Measurements from ENCODE around the gene KLHL26. TPM values are rescaled to one million over a fixed set of nuclear protein-coding genes. Genes with fewer than 3 reads are reported as not detected.

Gene KLHL26
- total and polyA plus RNA-seq, 2 donors from 2014 or later, result 5.6 to 16.1 TPM

DNA sequence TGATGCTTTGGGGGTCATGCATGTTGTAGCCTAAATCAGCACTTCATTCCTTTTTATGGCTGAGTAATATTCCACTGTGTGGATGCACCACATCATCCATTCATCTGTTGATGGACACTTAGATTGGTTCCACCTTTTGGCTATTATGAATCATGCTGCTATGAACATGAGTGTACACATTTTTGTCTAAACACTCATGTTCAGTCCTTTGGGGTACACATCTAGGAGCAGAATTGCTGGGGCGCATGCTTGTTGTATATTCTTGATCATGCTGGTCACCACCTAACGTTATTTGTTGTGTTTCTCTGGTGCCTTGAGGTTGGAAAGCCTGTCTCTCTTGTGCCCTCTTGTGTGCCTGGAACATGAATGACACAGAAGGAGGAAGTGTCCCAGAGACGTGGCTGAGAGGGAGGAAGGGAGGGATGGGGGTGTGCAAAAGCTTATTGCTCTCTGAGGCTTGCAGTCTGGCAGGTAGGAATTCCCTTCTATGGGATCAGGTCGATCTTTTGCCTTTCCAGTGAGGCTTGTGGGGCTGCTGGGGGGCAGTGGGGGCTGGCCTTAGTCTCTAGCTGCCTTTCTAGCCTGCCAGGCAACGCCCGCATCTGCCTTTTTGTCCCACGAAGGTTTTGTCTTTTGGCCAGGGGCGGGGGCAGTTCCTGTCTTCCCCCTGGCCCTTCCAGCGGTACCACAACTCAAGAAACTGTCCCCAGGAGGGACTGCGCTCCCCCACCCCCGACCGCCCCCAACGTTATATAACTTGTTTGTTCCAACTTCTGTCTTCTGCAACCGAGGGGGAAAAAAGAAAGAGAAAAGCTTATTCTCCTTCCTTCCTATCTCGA is 7.6 kb downstream of the KLHL26 start:
- DNase-seq (peak in 1 of 5 donors; percentile 46), FAIRE-seq (no peak)
- H3K36me3 ChIP-seq (ENCODE audit: control insufficient read depth in 2 of 3, insufficient read depth in 3 of 3, low read length in 3 of 3), result no peaks in the 10 kb centered on the region
- H3K9me3 ChIP-seq (ENCODE audit: control insufficient read depth in 2 of 3, insufficient read depth in 1 of 3, low read length in 3 of 3), result no peaks in the 10 kb centered on the region
- no peak overlapping the region for H3K4me3 ChIP-seq (ENCODE audit: low read length in 3 of 3)
- intact Hi-C loops (cut with DNase I), result no loop called here
- H3K27ac ChIP-seq (ENCODE audit: low read depth in 2 of 2, low read length in 2 of 2), result peak overlapping the region; percentile 27 to 45
- no peaks in the 10 kb centered on the region for H3K27me3 ChIP-seq (ENCODE audit: control insufficient read depth, insufficient read depth, low read length)
- no peak overlapping the region for H3K9ac ChIP-seq (ENCODE audit: low read length in 3 of 3)
- peaks cover 2 to 26% (median 25%) of the 10 kb centered on the region in 3 donors for H3K4me1 ChIP-seq (ENCODE audit: control insufficient read depth in 2 of 3, insufficient read depth in 2 of 3, low read depth in 1 of 3, low read length in 3 of 3)
- TF ChIP-seq, protein P1, sequence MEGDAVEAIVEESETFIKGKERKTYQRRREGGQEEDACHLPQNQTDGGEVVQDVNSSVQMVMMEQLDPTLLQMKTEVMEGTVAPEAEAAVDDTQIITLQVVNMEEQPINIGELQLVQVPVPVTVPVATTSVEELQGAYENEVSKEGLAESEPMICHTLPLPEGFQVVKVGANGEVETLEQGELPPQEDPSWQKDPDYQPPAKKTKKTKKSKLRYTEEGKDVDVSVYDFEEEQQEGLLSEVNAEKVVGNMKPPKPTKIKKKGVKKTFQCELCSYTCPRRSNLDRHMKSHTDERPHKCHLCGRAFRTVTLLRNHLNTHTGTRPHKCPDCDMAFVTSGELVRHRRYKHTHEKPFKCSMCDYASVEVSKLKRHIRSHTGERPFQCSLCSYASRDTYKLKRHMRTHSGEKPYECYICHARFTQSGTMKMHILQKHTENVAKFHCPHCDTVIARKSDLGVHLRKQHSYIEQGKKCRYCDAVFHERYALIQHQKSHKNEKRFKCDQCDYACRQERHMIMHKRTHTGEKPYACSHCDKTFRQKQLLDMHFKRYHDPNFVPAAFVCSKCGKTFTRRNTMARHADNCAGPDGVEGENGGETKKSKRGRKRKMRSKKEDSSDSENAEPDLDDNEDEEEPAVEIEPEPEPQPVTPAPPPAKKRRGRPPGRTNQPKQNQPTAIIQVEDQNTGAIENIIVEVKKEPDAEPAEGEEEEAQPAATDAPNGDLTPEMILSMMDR (IDR thresholded peaks at IDR 0.05; ENCODE audit: borderline replicate concordance, extremely low read depth, insufficient read depth), result no peak

DNA sequence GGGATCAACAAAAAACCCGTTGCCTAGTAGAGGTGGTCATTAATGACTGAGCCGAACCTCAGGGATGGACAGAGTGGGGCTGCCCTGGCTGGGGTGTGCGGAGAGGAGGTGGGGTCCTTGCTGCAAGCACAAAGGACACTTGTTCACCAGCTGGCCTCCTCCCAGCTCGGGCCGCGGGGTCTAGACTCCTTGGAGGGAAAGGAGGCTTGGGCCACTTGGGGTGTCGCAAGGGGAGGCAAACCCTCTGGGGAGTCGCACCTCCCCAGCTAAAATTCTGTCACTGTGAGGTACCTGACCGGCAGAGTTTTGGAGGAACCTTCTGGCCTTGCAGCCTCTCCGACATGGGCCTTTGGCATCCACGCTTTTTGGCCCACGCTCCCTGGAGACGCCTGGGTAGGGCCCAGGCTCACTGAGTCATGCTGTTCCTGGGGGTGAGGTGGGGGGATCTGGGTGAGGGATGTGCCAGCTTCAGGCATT is 8.2 kb downstream of the KLHL26 start:
- Histone ChIP-seq H3K36me3 (ENCODE audit: control insufficient read depth in 2 of 3, insufficient read depth in 3 of 3, low read length in 3 of 3) (no peaks in the 10 kb centered on the region), H3K4me3 (ENCODE audit: low read length in 3 of 3) (no peak overlapping the region), H3K27ac (ENCODE audit: low read depth in 2 of 2, low read length in 2 of 2) (no peak overlapping the region), H3K4me1 (ENCODE audit: control insufficient read depth in 2 of 3, insufficient read depth in 2 of 3, low read depth in 1 of 3, low read length in 3 of 3) (peaks cover 2 to 30% (median 29%) of the 10 kb centered on the region in 3 donors), H3K27me3 (ENCODE audit: control insufficient read depth, insufficient read depth, low read length) (no peaks in the 10 kb centered on the region), H3K9me3 (ENCODE audit: control insufficient read depth in 2 of 3, insufficient read depth in 1 of 3, low read length in 3 of 3) (no peaks in the 10 kb centered on the region), H3K9ac (ENCODE audit: low read length in 3 of 3) (no peak overlapping the region)
- intact Hi-C loops (cut with DNase I), result no loop called here
- TF ChIP-seq, protein P1 (IDR thresholded peaks at IDR 0.05; ENCODE audit: borderline replicate concordance, extremely low read depth, insufficient read depth), result no peak
- FAIRE-seq (no peak), DNase-seq (peak in 2 of 5 donors; percentile 38 to 69)

DNA sequence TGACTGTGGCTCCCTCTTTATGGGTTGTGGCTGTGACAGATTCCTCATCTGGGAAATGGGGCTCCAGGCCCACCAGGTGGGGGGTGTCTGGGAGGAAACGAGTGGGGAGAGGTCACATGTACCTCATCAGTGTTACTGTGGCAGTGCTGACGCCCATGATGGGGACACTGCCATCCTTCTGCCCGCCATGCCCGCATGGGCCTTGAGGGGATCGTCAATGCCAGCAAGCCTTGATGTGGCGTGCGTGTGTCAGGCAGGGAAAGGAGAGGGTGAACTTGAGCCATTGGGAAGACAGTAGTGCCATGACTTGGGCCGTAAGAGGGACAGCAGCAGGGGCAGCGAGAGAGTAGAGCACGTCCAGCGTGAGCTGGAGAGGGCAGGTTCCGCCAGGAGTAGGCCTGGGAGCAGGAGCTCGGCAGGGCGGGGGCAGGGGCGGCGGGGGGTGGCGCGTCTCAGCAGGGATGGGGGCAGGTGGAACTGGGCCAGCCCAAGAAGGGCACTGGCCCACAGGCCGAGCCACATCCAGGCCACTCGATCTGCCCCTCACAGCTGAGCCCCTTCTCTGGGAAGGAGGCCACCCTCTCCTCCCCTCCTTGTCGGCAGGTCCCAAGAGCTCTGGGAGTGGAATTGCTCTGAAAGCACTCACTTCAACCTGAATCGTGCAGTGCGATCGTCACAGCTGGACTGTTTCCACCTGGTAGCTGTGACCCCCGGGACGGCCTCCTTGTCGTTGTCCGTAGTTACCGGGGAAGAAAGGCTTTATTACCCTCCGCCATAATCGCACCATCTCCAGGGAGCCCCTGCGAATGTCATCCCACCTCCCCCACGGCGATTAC is 9.9 kb downstream of the KLHL26 start:
- intact Hi-C loops (cut with DNase I), result no loop called here
- Histone ChIP-seq H3K27me3 (ENCODE audit: control insufficient read depth, insufficient read depth, low read length) (no peaks in the 10 kb centered on the region), H3K27ac (ENCODE audit: low read depth in 2 of 2, low read length in 2 of 2) (peak overlapping the region; percentile 57 to 61), H3K36me3 (ENCODE audit: control insufficient read depth in 2 of 3, insufficient read depth in 3 of 3, low read length in 3 of 3) (no peaks in the 10 kb centered on the region), H3K9ac (ENCODE audit: low read length in 3 of 3) (peak overlapping the region in 1 of 3 donors; percentile 46), H3K9me3 (ENCODE audit: control insufficient read depth in 2 of 3, insufficient read depth in 1 of 3, low read length in 3 of 3) (no peaks in the 10 kb centered on the region), H3K4me1 (ENCODE audit: control insufficient read depth in 2 of 3, insufficient read depth in 2 of 3, low read depth in 1 of 3, low read length in 3 of 3) (peaks cover 2 to 43% (median 40%) of the 10 kb centered on the region in 3 donors), H3K4me3 (ENCODE audit: low read length in 3 of 3) (no peak overlapping the region)
- FAIRE-seq, result no peak
- DNase-seq, result peak; percentile 75 to 86 (median 78)
- TF ChIP-seq, protein P1 (IDR thresholded peaks at IDR 0.05; ENCODE audit: borderline replicate concordance, extremely low read depth, insufficient read depth), result no peak
